CD1c-positive myeloid dendritic cell (primary cell): ENCODE measurements around the gene TCERG1L.

Source experiments
- DNase-seq: peaks from one replicate; pipeline ENCODE4 v3.0.0-alpha.2; 2016; ENCODE audit errors: extremely low spot score

TCERG1L gene

GRCh38 chr10:131271966-131272365, 39.6 kb downstream of the TCERG1L start:
- no peak for DNase-seq

DNA sequence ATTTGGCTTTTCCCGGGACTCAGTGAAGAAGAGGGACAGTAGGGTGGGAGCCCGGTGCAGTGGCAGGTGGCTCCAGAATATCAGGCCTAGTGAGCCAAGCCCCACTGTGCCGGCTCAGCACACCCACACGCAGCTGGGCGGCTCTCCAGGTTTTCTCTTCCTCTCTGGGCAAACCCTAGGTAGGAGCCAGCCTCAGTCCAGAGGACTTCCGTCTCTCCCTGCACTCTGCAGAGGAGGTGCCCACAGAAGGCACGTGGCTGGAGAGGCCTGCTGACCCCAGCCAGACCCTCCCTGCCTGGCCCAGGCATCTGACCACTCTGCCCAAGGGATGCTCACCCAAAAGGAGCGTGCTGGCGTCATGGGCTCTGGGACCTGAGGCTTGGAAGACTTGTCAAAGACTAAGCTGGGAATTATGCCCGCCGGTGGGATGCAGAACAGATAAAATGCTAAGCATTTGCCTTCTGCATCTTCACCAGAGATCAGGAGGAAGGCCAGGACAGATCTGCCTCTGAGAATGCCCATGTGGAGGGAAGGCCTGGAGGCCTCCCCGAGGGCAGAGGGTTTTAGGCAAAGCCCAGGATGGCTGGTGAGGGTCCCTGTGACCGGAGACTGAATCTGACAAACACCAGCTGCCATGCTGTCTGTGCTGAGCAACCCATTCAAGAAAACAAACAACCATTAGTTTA, 40.2 kb downstream of the TCERG1L start:
- DNase-seq = no peak

- DNase-seq = no peak
Measured at GRCh38 chr10:131270461-131271190, 40.9 kb downstream of the TCERG1L start.

- no peak for DNase-seq
Measured at GRCh38 chr10:131269776-131270460, 41.6 kb downstream of the TCERG1L start.

DNA sequence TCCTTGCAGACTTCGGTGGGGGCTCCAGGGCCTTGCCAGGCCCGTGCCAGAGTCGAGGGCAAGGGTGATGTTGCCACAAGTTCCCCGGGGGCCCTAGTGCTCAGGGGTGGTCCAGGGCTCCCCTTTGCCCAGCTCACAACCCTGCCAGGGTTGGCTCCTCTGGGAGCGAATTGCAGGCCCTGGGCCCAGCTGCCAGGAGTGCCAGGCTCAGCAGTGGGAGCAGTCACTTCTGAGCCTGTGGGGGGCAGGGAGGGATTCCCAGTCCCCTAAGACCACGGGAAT, 43.8 kb downstream of the TCERG1L start:
- DNase-seq = no peak

- no peak for DNase-seq
Measured at GRCh38 chr10:131266936-131267813, 44.3 kb downstream of the TCERG1L start.

DNA sequence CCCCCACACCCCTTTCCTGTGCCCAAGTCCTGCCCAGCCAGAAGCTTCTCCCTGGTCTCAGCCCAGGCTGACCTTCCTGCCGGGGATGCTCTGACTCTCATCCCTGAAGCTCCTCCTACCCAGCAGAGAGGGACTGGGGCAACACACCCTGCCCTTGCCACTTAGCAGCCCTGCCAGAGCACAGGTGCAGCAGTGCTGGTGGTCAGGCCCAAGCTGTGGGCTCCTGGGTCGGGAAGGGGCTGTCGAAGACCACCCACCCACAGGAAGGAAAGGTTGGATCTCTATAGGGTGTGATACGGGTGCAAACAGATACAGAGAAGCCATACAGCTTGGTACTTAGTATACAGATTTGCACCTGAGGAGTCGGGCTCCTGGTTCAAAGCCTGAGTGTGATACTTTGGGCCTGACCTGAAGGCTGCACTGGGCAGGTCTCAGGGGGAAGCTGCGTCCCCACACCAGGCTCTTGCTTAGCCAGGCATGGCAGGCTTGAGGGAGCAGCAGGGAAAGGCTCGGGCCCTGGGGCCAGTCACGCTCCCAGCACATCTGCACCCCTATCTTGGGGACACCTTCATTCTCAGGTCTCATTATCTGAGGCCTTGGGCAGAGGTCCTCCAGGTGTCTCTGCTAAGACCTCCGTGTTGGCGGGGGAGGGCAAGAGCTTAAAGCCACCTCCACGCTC, 47.3 kb downstream of the TCERG1L start:
- DNase-seq = no peak

DNA sequence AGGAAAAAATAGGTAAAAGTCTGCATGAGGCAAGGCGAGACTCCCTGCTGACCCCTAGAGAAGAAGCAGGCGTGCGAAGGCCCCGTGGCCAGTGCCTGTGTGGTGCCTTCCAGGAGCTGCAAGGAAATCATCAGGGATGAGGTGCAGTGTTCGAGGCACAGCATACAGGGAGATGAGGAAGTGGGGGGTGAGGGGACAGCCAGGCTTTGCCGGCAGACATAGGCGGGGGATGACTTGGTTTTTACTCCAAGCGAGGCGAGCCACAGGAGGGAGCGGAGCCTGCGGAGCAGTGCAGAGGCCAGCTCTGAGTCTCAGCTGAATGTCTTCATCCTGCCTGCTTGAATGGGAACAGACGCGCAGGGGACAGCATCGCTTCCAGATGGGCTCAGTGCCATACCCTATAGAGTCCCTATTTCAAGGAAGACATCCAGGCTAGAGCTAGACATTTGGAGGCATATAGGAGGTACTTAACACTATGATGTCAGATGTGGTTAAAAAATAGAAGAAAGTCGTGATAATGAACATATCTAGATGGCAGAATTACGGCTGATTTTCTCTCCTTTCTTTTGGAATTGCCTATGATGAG, 49.5 kb downstream of the TCERG1L start:
- no peak for DNase-seq

DNA sequence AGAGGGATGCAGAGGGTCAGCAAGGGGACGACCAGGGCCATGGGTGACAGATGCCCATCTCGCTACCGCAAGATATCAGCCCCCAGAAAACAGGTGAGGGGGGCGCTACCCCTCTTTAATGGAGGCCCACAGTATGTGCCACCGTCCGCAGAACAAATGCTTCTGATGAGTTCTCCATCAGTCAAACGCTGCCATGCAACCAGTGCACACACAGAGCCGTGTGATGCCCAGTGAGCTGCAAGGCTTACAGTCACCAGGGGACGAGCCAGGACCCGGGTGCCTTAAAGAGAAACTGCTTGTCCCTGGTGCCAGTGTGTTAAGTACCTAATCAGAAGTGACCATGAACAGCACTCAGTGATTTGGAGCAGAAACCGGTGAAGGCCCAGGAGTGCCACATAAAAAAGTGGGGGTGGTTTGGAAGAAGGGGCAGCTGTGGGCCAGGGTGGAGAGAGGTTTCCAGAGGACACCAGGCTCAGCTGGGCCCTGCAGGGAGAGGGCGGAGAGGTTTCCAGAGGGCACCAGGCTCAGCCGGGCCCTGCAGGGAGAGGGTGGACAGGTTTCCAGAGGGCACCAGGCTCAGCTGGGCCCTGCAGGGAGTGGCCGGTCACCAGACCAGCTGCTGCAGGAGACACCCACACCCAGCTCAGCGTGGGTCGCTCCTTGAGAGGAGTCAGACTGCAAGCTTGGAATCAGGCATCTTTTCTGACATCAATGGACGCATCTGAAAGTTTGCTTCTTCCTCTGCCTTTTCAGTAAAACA, 50.9 kb downstream of the TCERG1L start:
- no peak for DNase-seq

DNA sequence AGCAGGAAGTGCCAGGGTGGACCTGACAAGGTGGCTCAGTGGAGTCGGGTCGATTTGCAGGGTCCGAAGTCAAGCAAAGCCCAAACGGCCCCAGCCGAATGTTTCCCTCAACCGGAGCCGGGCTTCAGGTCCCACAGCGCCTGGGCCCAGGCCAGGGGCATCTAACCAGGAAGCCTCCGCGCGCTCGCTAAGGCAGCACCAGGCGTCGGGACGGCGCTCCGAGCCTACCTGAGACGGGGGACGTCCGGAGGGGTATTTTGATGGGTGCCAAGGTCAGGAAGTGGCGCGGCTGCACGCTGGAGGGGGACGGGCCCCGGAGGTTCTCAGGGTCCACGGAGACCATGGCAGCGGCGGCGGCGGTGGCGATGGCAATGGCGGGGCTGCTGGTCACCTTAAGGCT, 51.5 kb downstream of the TCERG1L start:
- DNase-seq = no peak

DNA sequence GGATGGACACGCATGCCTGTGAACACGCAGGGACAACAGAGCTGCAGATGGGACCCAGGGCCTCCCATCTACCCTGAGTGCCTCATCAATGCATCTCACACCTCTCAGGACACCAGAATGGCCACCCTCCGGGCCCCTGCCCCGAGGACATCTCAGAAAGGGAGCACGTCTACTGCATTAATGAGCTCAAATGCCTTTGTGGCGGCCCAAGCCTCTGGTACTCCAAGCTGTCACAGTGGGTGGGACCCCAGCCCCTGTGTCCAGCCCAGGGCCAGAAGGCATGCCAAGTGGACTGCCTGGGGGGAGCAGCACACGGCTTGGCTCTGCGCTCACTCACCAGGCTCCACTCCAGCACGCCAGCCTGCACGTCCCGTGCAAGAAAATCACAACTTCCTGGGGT, 52.0 kb downstream of the TCERG1L start:
- DNase-seq = no peak

- no peak for DNase-seq
Measured at GRCh38 chr10:131258256-131258655, 53.3 kb downstream of the TCERG1L start.

DNA sequence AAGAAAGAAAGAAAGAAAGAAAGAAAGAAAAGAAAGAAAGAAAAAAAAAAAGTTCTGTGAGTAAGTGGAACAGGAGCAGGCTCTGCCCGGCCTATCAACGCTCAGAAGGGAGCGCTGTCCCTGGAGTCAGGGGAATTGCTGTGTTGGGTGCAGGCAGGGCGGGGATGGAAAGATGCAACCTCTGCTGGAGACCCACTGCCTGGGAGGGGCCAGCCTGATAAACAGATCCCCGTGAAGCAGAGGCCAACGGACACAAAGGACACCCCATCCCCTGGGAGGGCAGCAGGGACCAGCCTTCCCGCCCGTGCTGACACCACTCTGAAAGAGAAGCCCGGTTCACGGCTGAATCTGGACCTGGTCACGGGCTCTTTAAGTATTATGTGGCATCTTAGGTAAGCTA, 54.5 kb downstream of the TCERG1L start:
- no peak for DNase-seq

- no peak for DNase-seq
Measured at GRCh38 chr10:131254859-131255252, 56.7 kb downstream of the TCERG1L start.

- DNase-seq = no peak
Measured at GRCh38 chr10:131253931-131254858, 57.3 kb downstream of the TCERG1L start.

DNA sequence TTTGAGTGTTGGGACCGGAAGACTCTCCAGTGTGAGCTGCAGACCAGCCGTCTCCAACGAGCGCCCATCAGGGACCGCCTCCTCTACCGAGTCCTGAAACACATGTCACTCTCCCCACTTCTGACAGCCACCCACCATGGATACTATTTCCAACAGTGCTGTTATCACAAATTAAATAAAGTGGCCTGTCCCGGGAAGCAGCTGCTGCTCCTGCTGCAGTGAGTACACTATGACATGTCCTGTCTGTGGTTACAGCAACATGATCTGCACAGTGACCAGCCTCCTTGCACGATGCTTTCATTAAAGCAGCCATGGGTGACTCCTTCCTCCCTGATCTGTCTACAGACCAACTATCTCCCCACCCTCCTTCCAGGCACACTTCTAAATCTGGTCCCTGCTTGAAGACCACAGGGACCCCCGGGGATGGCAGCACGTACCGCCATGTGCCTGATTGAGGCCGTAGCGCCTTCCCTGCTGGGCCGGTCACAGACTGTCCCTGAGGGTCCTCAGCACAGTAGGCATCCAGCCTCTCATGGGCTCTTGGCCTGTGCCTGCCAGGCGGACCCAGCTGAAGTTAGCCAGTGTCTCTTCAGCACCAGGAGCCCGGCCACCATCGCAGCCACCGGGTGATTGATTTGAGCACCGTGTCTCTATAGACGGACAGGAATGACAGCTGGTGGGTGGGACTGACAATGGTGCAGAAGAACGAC, 58.8 kb downstream of the TCERG1L start:
- no peak for DNase-seq

DNA sequence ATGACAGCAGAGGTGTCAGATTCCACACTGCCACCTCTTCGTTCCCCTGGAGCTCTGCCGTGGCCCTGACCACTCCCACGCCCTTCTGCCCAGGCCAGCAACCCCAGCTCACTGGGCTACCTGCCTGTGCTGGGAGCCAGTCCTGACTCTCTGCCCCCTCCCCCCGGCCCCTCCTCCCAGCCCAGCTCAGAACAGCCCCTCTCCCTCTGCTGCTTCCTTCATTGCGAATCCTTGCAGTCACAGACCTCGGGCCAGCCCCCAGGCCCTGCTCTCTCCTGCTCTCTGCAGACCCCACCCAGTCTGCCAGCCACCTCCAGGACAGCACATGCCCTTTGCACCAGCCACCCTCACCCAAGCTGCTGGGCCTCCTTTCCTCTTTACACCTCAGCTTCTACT, 60.4 kb downstream of the TCERG1L start:
- no peak for DNase-seq

GRCh38 chr10:131250454-131251145, 60.9 kb downstream of the TCERG1L start:
- no peak for DNase-seq
